H1 (cell line): Measurements from ENCODE around the gene CD58. TPM values are rescaled to one million over a fixed set of nuclear protein-coding genes. Genes with fewer than 3 reads are reported as not detected.

Experiments
- CTCF ChIA-PET: fragments of 300-600 bp; sonication (Branson Sonifier 250); formaldehyde crosslinking; loops from one replicate; lab custom pipeline; 2021; ENCODE audit not compliant: partially characterized antibody; lab: Charles Lee
- POLR2A ChIA-PET: fragments of 300-600 bp; sonication (Branson Sonifier 250); formaldehyde crosslinking; loops from one replicate; lab custom pipeline; 2021; ENCODE audit warnings: inconsistent platforms; ENCODE audit not compliant: partially characterized antibody; lab: Charles Lee
- DNase-seq, 2 experiments: peaks; one replicate each; pipeline versions ENCODE4 v3.0.0 to v3.0.0-alpha.2; 2010 to 2022; ENCODE audit warnings: low spot score in 2 of 2, low read depth in 1 of 2, mixed read lengths in 1 of 2
- FAIRE-seq: peaks from 2 replicates; lab custom pipeline; 2011; peaks lifted over from hg19 to GRCh38; lab: Jason Lieb, UNC
- H2AFZ ChIP-seq: 2 replicates; pipeline ENCODE4 v1.8.1; 2012; ENCODE audit warnings: low read length, inconsistent platforms
- H2AK5ac ChIP-seq: 2 replicates; pipeline ENCODE4 v1.6.1; 2013; ENCODE audit warnings: low read depth, low read length
- H2BK120ac ChIP-seq: replicated peaks from 2 replicates; pipeline ENCODE3; 2013; ENCODE audit warnings: low read depth, low read length, inconsistent platforms
- H2BK12ac ChIP-seq: 2 replicates; pipeline ENCODE4 v1.6.1; 2013; ENCODE audit warnings: low read depth, low read length
- H2BK15ac ChIP-seq: 2 replicates; pipeline ENCODE4 v1.6.1; 2013; ENCODE audit warnings: low read length
- H2BK20ac ChIP-seq: 2 replicates; pipeline ENCODE4 v1.6.1; 2013; ENCODE audit warnings: low read length
- H2BK5ac ChIP-seq: 2 replicates; pipeline ENCODE4 v1.6.1; 2013; ENCODE audit warnings: low read depth, low read length
- H3K14ac ChIP-seq: 2 replicates; pipeline ENCODE4 v1.6.1; 2013; ENCODE audit warnings: inconsistent platforms; ENCODE audit not compliant: insufficient read length
- H3K18ac ChIP-seq: 2 replicates; pipeline ENCODE4 v1.6.1; 2013; ENCODE audit warnings: low read length; ENCODE audit errors: extremely low read depth
- H3K23ac ChIP-seq: 2 replicates; pipeline ENCODE4 v1.6.1; 2013; ENCODE audit warnings: inconsistent platforms; ENCODE audit not compliant: insufficient read length
- H3K23me2 ChIP-seq: 2 replicates; pipeline ENCODE4 v1.6.1; 2013; ENCODE audit warnings: low read depth, low read length
- H3K27ac ChIP-seq: 2 replicates; pipeline ENCODE4 v1.6.1; 2011; ENCODE audit warnings: low read depth, low read length, inconsistent platforms
- H3K27me3 ChIP-seq, 4 experiments: replicated peaks in 1 of 4; 1 replicate in 1 of 4; 2 replicates in 3 of 4; pipeline versions ENCODE4 v1.6.1 to v1.8.1; 2011 to 2013; ENCODE audit warnings: low read length in 3 of 4, mild to moderate bottlenecking in 3 of 4, inconsistent platforms in 2 of 4, mixed read lengths in 2 of 4, moderate library complexity in 1 of 4; ENCODE audit not compliant: control insufficient read depth in 3 of 4, insufficient read depth in 3 of 4; ENCODE audit errors: extremely low read depth in 1 of 4
- H3K36me3 ChIP-seq, 4 experiments: 2 replicates each; pipeline versions ENCODE4 v1.6.1 to v1.8.1; 2011 to 2013; ENCODE audit warnings: mild to moderate bottlenecking in 4 of 4, low read length in 3 of 4, moderate library complexity in 2 of 4, control low read depth in 1 of 4, inconsistent platforms in 1 of 4; ENCODE audit not compliant: insufficient read depth in 4 of 4, control insufficient read depth in 2 of 4
- H3K4ac ChIP-seq: replicated peaks from 2 replicates; pipeline ENCODE3; 2013; ENCODE audit warnings: low read length, low read depth, mixed read lengths, inconsistent platforms; ENCODE audit not compliant: insufficient read length
- H3K4me1 ChIP-seq, 4 experiments: replicated peaks in 1 of 4; 1 replicate in 1 of 4; 2 replicates in 3 of 4; pipeline versions ENCODE4 v1.6.1 to v1.8.1; 2011 to 2013; ENCODE audit warnings: low read length in 3 of 4, inconsistent platforms in 2 of 4, mixed read lengths in 1 of 4; ENCODE audit not compliant: insufficient read depth in 4 of 4, control insufficient read depth in 3 of 4
- H3K4me2 ChIP-seq, 2 experiments: 2 replicates each; pipeline versions ENCODE4 v1.6.1 to v1.8.1; 2011 to 2013; ENCODE audit warnings: low read depth in 2 of 2, low read length in 2 of 2, control low read depth in 1 of 2, inconsistent platforms in 1 of 2, mild to moderate bottlenecking in 1 of 2; ENCODE audit not compliant: insufficient read depth in 1 of 2
- H3K4me3 ChIP-seq, 4 experiments: fragments of 200-600, 300-600 bp in 1 of 4; sonication (generic), shearing (Covaris generic), sonication (Bioruptor Twin) in 1 of 4; 2 replicates each; pipeline versions ENCODE4 v1.5.1 to v1.8.1; 2011 to 2016; ENCODE audit warnings: low read length in 4 of 4, low read depth in 3 of 4, control low read depth in 2 of 4, inconsistent platforms in 2 of 4, mild to moderate bottlenecking in 2 of 4, mixed read lengths in 1 of 4, moderate library complexity in 1 of 4; ENCODE audit not compliant: insufficient read depth in 2 of 4; ENCODE audit errors: extremely low read depth in 1 of 4
- H3K56ac ChIP-seq: replicated peaks from 2 replicates; pipeline ENCODE3; 2013; ENCODE audit warnings: low read depth, mild to moderate bottlenecking, mixed read lengths, low read length, inconsistent platforms; ENCODE audit not compliant: insufficient read length
- H3K79me1 ChIP-seq: 2 replicates; pipeline ENCODE4 v1.6.1; 2013; ENCODE audit warnings: low read depth, low read length, control low read depth
- H3K79me2 ChIP-seq, 2 experiments: 2 replicates each; pipeline versions ENCODE4 v1.6.1 to v1.8.1; 2012 to 2013; ENCODE audit warnings: low read length in 2 of 2, mild to moderate bottlenecking in 2 of 2, inconsistent platforms in 1 of 2; ENCODE audit not compliant: insufficient read depth in 2 of 2, control insufficient read depth in 1 of 2
- H3K9ac ChIP-seq, 4 experiments: replicated peaks in 1 of 4; 1 replicate in 1 of 4; 2 replicates in 3 of 4; pipeline versions ENCODE4 v1.6.1 to v1.8.1; 2011 to 2013; ENCODE audit warnings: low read depth in 3 of 4, low read length in 3 of 4, control low read depth in 2 of 4, mild to moderate bottlenecking in 2 of 4, moderate library complexity in 2 of 4, inconsistent platforms in 1 of 4; ENCODE audit errors: extremely low read depth in 1 of 4
- H3K9me3 ChIP-seq, 2 experiments: 2 replicates each; pipeline versions ENCODE4 v1.6.1 to v1.8.1; 2012 to 2013; ENCODE audit warnings: mild to moderate bottlenecking in 2 of 2, moderate library complexity in 2 of 2, control low read depth in 1 of 2, inconsistent platforms in 1 of 2, low read depth in 1 of 2, low read length in 1 of 2, mixed read lengths in 1 of 2; ENCODE audit not compliant: insufficient read depth in 2 of 2
- H4K20me1 ChIP-seq, 2 experiments: replicated peaks in 1 of 2; 2 replicates each; pipeline versions ENCODE3 to v1.8.1; 2011 to 2013; ENCODE audit warnings: inconsistent platforms in 2 of 2, low read length in 2 of 2, mild to moderate bottlenecking in 1 of 2; ENCODE audit not compliant: insufficient read depth in 2 of 2, control insufficient read depth in 1 of 2
- H4K5ac ChIP-seq: 2 replicates; pipeline ENCODE4 v1.6.1; 2013; ENCODE audit warnings: low read length, low read depth, mixed read lengths, inconsistent platforms; ENCODE audit not compliant: insufficient read length
- H4K8ac ChIP-seq: 2 replicates; pipeline ENCODE4 v1.8.0; 2013; ENCODE audit warnings: mild to moderate bottlenecking, moderate library complexity, low read length, inconsistent platforms; ENCODE audit not compliant: insufficient read depth; ENCODE audit errors: extremely low read depth
- H4K91ac ChIP-seq: replicated peaks from 2 replicates; pipeline ENCODE3; 2013; ENCODE audit warnings: low read length, mixed read lengths, inconsistent platforms; ENCODE audit not compliant: insufficient read length
- CBX5 ChIP-seq: fragments of 300-800, 300-1000 bp; sonication (generic); IDR thresholded peaks from 2 replicates; pipeline ENCODE4 v1.7.1; 2016; ENCODE audit warnings: antibody characterized with exemption, low read length, low read depth
- CBX8 ChIP-seq: fragments of 300-800, 300-1000 bp; sonication (generic); IDR thresholded peaks from 2 replicates; pipeline ENCODE4 v1.7.1; 2016; ENCODE audit warnings: low read depth, low read length, borderline replicate concordance
- EGR1 ChIP-seq: IDR thresholded peaks from 2 replicates; pipeline ENCODE4 v1.6.1; 2011; ENCODE audit warnings: low read depth, low read length, borderline replicate concordance
- EZH2 ChIP-seq: fragments of 200-600 bp; sonication (generic); IDR thresholded peaks from 2 replicates; pipeline ENCODE4 v1.7.1; 2012; ENCODE audit warnings: low read depth, mild to moderate bottlenecking, moderate library complexity, low read length, inconsistent platforms; ENCODE audit not compliant: severe bottlenecking
- MAFK ChIP-seq: IDR thresholded peaks from 2 replicates; pipeline ENCODE4 v1.6.1; 2012; ENCODE audit warnings: low read depth, mild to moderate bottlenecking, improper control_type of control experiment, low read length
- NANOG ChIP-seq: IDR thresholded peaks from 2 replicates; pipeline ENCODE4 v1.6.1; 2011; ENCODE audit warnings: low read length, low read depth, mild to moderate bottlenecking, inconsistent platforms; ENCODE audit not compliant: insufficient read depth, poor library complexity, severe bottlenecking
- POU5F1 ChIP-seq: IDR thresholded peaks from 2 replicates; pipeline ENCODE4 v1.6.1; 2011; ENCODE audit warnings: low read depth, mild to moderate bottlenecking, low read length, moderate library complexity
- SIN3A ChIP-seq, 2 experiments: IDR thresholded peaks in 1 of 2; conservative IDR thresholded peaks in 1 of 2; 2 replicates each; pipeline ENCODE4 v1.6.1; 2011 to 2012; ENCODE audit warnings: low read length in 2 of 2, improper control_type of control experiment in 1 of 2, low read depth in 1 of 2, mild to moderate bottlenecking in 1 of 2
- SP4 ChIP-seq: IDR thresholded peaks from 2 replicates; pipeline ENCODE4 v1.6.1; 2012; ENCODE audit warnings: low read length, inconsistent platforms
- ZNF274 ChIP-seq: IDR thresholded peaks from 2 replicates; pipeline ENCODE4 v1.7.0; 2012; ENCODE audit warnings: low read length, borderline replicate concordance; ENCODE audit errors: extremely low read depth
- WGBS, 2 experiments: shearing (Covaris generic) in 1 of 2; methylation state at CpG; one replicate each; pipeline versions ENCODE4 v1.1.6 to v1.1.7; 2013 to 2015; ENCODE audit warnings: low lambda C conversion rate in 2 of 2, mixed read lengths in 2 of 2, inconsistent platforms in 1 of 2, low coverage in 1 of 2, missing lambda C conversion rate in 1 of 2; ENCODE audit not compliant: insufficient replicate concordance in 2 of 2, insufficient coverage in 1 of 2, insufficient read length in 1 of 2; ENCODE audit errors: extremely low coverage in 1 of 2, missing lambda C conversion rate in 1 of 2; 5-methylcytosine and 5-hydroxymethylcytosine counted together
- polyA plus RNA-seq, 7 experiments: library from polyadenylated mRNA; depleted of rRNA in 3 of 7; stranded (reverse) in 5 of 7; unstranded in 2 of 7; fragments of >200 nt in 5 of 7; fragments of 200-250 nt in 2 of 7; gene quantifications; 1 replicate in 5 of 7; 2 replicates in 1 of 7; 4 replicates in 1 of 7; pipeline versions ENCODE4 v1.2.1 to v1.2.3, GENCODE V29; 2011 to 2013; ENCODE audit warnings: missing spikeins in 2 of 7, mixed read lengths in 2 of 7
- total RNA-seq: library from RNA; stranded (reverse); fragmentation: NEBNext Ultra II Directional; extraction: Animal tissue kit (Norgen Biotek cat#: 25700); gene quantifications from 2 replicates; pipeline ENCODE4 v1.2.1, GENCODE V29; 2021

CD58 gene
- total and polyA plus RNA-seq, 2 of the 8 experiments (the other 6 are each of a cell fraction or from before 2014, with no cell fraction given): 5.3 to 5.5 TPM

- Histone ChIP-seq H3K18ac (no peak overlapping the region), H2BK15ac (no peak overlapping the region), H3K79me2 (no peaks in the 10 kb centered on the region; a peak in 1 of 4 replicates), H4K8ac (no peak overlapping the region), H3K14ac (no peak overlapping the region), H2AK5ac (no peak overlapping the region), H2BK120ac (no peak overlapping the region), H3K23ac (no peak overlapping the region), H3K9ac (no peak overlapping the region), H4K91ac (no peak overlapping the region), H3K4ac (no peak overlapping the region), H4K5ac (no peak overlapping the region), H3K23me2 (no peaks in the 10 kb centered on the region), H3K4me3 (no peak overlapping the region), H3K4me2 (no peak overlapping the region), H3K27me3 (no peaks in the 10 kb centered on the region), H3K9me3 (no peaks in the 10 kb centered on the region), H2BK5ac (no peak overlapping the region), H2BK12ac (no peak overlapping the region), H3K36me3 (no peaks in the 10 kb centered on the region), H3K79me1 (no peaks in the 10 kb centered on the region; the same call in 1 of the 2 replicates), H4K20me1 (no peaks in the 10 kb centered on the region), H2BK20ac (no peak overlapping the region), H3K56ac (no peak overlapping the region), H3K4me1 (peaks cover 0 to 7% (median 3%) of the 10 kb centered on the region in 4 experiments; a peak in 3 of 7 replicates), H3K27ac (no peak overlapping the region), H2AFZ (no peak overlapping the region)
- FAIRE-seq: no peak
- no peak for DNase-seq
- ChIA-PET CTCF (interaction anchor here (1.0 to 1.3 kb wide), 2 partner anchors 11 to 12 kb away, joined by 3 read pairs; no protein-coding TSS in a partner anchor), POLR2A (interaction anchor here (1.1 kb wide), 1 partner anchor 9 kb away, joined by 3 read pairs; no protein-coding TSS in a partner anchor)
- WGBS, 2 experiments: 90% methylated on average over 4 of the region's 4 CpGs; no CpG with 5 or more reads in 1 of the 2 experiments
- TF ChIP-seq POU5F1: no peak
- no peak for TF ChIP-seq SP4
- TF ChIP-seq SIN3A (conservative IDR thresholded peaks at IDR 0.05 in 1 of 2, IDR thresholded peaks at IDR 0.05 in 1 of 2; ENCODE audit: low read depth in 1 of 2, low read length in 2 of 2): no peak
- no peak for TF ChIP-seq NANOG
- no peak for TF ChIP-seq EGR1
- no peak for TF ChIP-seq CBX8
- TF ChIP-seq CBX5: no peak
- no peak for TF ChIP-seq ZNF274
- no peak for TF ChIP-seq MAFK
- no peak for TF ChIP-seq EZH2
These were observed 13.4 kb downstream of the CD58 start for GRCh38 chr1:116557323-116557878.
